Measurements from ENCODE around the gene RGS8.

DNA sequence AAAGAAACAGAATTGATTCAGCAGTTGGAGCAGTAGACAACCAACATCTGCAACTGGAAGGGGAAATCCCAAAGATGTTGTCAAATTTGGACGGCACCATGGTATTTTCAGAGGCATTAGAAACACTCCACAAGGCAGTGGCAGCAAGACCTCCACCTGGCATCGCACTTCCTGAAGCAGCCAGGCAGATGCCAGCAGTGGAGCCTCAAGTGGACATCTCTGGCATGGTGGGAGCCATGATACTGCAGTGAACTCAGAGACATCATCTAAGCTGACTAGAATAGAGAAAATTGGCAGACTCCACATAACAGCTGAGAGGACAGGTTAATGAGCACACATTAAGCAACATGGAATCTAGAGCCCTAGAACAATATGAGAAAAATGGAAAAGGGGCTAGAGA is 33.9 kb upstream of the RGS8 start:
- TF ChIP-seq SP1 (IDR thresholded peaks at IDR 0.05) (no peak), JUND (IDR thresholded peaks at IDR 0.05) (no peak), EGR1 (IDR thresholded peaks at IDR 0.05; ENCODE audit: low read depth in 2 of 2) (no peak)
- TF ChIP-seq, protein P1, sequence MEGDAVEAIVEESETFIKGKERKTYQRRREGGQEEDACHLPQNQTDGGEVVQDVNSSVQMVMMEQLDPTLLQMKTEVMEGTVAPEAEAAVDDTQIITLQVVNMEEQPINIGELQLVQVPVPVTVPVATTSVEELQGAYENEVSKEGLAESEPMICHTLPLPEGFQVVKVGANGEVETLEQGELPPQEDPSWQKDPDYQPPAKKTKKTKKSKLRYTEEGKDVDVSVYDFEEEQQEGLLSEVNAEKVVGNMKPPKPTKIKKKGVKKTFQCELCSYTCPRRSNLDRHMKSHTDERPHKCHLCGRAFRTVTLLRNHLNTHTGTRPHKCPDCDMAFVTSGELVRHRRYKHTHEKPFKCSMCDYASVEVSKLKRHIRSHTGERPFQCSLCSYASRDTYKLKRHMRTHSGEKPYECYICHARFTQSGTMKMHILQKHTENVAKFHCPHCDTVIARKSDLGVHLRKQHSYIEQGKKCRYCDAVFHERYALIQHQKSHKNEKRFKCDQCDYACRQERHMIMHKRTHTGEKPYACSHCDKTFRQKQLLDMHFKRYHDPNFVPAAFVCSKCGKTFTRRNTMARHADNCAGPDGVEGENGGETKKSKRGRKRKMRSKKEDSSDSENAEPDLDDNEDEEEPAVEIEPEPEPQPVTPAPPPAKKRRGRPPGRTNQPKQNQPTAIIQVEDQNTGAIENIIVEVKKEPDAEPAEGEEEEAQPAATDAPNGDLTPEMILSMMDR (IDR thresholded peaks at IDR 0.05; ENCODE audit: low read depth, low read length, missing input control): no peak
